DOHH2 (cell line): ENCODE measurements around the gene INO80D.
"Not testable (repeated sequence)": the region's sequence is repeated elsewhere in the genome, so short reads cannot be mapped to it uniquely, and the experiment has no call there.

ENCODE experiments used
- H3F3A ChIP-seq: fragments of 200-600 bp; sonication (generic), shearing (Covaris generic); 2 replicates; pipeline ENCODE4 v1.6.0; 2016; ENCODE audit warnings: antibody characterized with exemption, mild to moderate bottlenecking; ENCODE audit not compliant: control insufficient read depth, insufficient read depth
- H3K27ac ChIP-seq: fragments of 200-600 bp; sonication (generic); 2 replicates; pipeline ENCODE4 v1.5.1; 2014; ENCODE audit warnings: low read depth, mild to moderate bottlenecking, low read length, moderate library complexity
- H3K27me3 ChIP-seq: fragments of 200-600 bp; sonication (generic); 2 replicates; pipeline ENCODE4 v1.6.1; 2014; ENCODE audit warnings: mild to moderate bottlenecking, low read length, mixed read lengths; ENCODE audit not compliant: control insufficient read depth
- H3K36me3 ChIP-seq: fragments of 200-600 bp; sonication (generic); 2 replicates; pipeline ENCODE4 v1.6.1; 2014; ENCODE audit warnings: mild to moderate bottlenecking, low read length, moderate library complexity, mixed read lengths; ENCODE audit not compliant: control insufficient read depth
- H3K4me1 ChIP-seq: fragments of 200-600 bp; sonication (generic); 2 replicates; pipeline ENCODE4 v1.6.1; 2014; ENCODE audit warnings: mild to moderate bottlenecking, low read length, mixed read lengths; ENCODE audit not compliant: control insufficient read depth
- H3K4me2 ChIP-seq: fragments of 200-600 bp; sonication (generic); 2 replicates; pipeline ENCODE4 v1.6.0; 2014; ENCODE audit warnings: mild to moderate bottlenecking, low read length, moderate library complexity
- H3K4me3 ChIP-seq: fragments of 200-600 bp; sonication (generic); 2 replicates; pipeline ENCODE4 v1.5.1; 2014; ENCODE audit warnings: mild to moderate bottlenecking, low read length, mixed read lengths
- H3K79me2 ChIP-seq: fragments of 200-600 bp; sonication (generic); 2 replicates; pipeline ENCODE4 v1.6.1; 2014; ENCODE audit warnings: mild to moderate bottlenecking, low read length, mixed read lengths; ENCODE audit not compliant: control insufficient read depth
- H3K9me2 ChIP-seq: fragments of 200-600 bp; sonication (generic); replicated peaks from 2 replicates; pipeline ENCODE4 v1.6.1; 2014; ENCODE audit warnings: mild to moderate bottlenecking, low read length, mixed read lengths; ENCODE audit not compliant: control insufficient read depth
- H3K9me3 ChIP-seq: fragments of 200-600 bp; sonication (generic); 2 replicates; pipeline ENCODE4 v1.6.1; 2014; ENCODE audit warnings: antibody characterized with exemption, low read length, mixed read lengths; ENCODE audit not compliant: control insufficient read depth, insufficient read depth
- H4K20me1 ChIP-seq: fragments of 200-600 bp; sonication (generic); 2 replicates; pipeline ENCODE4 v1.6.0; 2014; ENCODE audit warnings: low read depth, mild to moderate bottlenecking, antibody characterized with exemption, low read length, moderate library complexity; ENCODE audit not compliant: control insufficient read depth, insufficient read depth
- EZH2phosphoT487 ChIP-seq: fragments of 200-600 bp; sonication (generic); IDR thresholded peaks from 2 replicates; pipeline ENCODE4 v1.6.1; 2017; ENCODE audit warnings: borderline replicate concordance, mild to moderate bottlenecking, antibody characterized with exemption, low read length, moderate library complexity, mixed read lengths
- TF ChIP-seq, protein P1 (sequence below): fragments of 200-600 bp; sonication (generic); IDR thresholded peaks from one replicate; pipeline ENCODE4 v1.5.1; 2014; ENCODE audit warnings: antibody characterized with exemption, mild to moderate bottlenecking, low read depth, low read length; ENCODE audit not compliant: poor library complexity, severe bottlenecking

INO80D gene

DNA sequence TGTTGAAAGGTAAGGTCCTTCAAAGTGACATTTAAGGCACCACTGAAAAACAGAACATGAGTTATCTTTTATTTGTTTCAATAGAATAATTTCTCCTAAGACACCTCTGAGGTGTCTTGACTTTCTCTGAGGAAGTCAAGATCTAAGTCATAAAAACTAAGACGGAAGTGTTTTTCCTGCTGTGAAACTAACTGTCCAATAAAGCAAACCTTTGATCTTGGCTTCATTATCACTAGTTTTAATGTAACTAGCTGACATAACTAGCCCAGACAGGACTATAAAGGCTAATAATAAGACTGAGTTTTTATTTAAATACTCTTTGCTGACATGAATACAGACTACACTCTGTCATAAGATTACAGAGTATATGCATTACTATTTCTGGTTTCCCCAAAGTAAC is 36.6 kb downstream of the INO80D start:
- no peak overlapping the region for H3K27ac ChIP-seq
- H3K9me2 ChIP-seq: no peaks in the 10 kb centered on the region
- TF ChIP-seq EZH2phosphoT487: no peak
- TF ChIP-seq, protein P1, sequence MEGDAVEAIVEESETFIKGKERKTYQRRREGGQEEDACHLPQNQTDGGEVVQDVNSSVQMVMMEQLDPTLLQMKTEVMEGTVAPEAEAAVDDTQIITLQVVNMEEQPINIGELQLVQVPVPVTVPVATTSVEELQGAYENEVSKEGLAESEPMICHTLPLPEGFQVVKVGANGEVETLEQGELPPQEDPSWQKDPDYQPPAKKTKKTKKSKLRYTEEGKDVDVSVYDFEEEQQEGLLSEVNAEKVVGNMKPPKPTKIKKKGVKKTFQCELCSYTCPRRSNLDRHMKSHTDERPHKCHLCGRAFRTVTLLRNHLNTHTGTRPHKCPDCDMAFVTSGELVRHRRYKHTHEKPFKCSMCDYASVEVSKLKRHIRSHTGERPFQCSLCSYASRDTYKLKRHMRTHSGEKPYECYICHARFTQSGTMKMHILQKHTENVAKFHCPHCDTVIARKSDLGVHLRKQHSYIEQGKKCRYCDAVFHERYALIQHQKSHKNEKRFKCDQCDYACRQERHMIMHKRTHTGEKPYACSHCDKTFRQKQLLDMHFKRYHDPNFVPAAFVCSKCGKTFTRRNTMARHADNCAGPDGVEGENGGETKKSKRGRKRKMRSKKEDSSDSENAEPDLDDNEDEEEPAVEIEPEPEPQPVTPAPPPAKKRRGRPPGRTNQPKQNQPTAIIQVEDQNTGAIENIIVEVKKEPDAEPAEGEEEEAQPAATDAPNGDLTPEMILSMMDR: no peak
- no peaks in the 10 kb centered on the region for H3K27me3 ChIP-seq
- H3K79me2 ChIP-seq: peaks cover 18% of the 10 kb centered on the region
- H4K20me1 ChIP-seq: no peaks in the 10 kb centered on the region
- no peak overlapping the region for H3K4me2 ChIP-seq
- 0 out of 2 replicates have a peak, but pooled peaks cover 2% of the 10 kb centered on the region for H3F3A ChIP-seq
- peaks cover 20% of the 10 kb centered on the region for H3K36me3 ChIP-seq
- H3K4me1 ChIP-seq: no peaks in the 10 kb centered on the region; the same call in 1 of the 2 replicates
- no peak overlapping the region for H3K4me3 ChIP-seq
- H3K9me3 ChIP-seq: no peaks in the 10 kb centered on the region

DNA sequence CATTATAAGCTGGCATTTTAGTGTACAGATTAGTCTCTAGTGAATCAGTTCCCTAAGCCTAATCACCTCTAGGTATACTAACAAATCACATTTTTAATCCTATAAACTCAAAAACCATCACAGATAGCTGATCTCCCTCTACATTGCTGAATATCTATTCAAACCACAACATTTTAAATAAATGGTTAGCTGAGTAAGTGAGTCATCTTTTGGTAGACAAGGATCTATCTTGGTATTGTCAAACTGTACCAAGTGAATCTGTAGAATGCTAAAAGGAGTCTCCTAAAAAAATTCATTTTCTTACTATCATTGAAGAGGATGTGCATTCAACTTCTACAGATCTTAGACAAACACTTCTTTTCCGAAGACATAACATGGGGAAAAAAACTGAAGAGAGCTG is 40.7 kb downstream of the INO80D start:
- no peaks in the 10 kb centered on the region for H3F3A ChIP-seq
- no peaks in the 10 kb centered on the region for H3K27me3 ChIP-seq
- no peaks in the 10 kb centered on the region for H3K9me3 ChIP-seq
- H3K4me1 ChIP-seq: no peaks in the 10 kb centered on the region
- no peak overlapping the region for H3K4me3 ChIP-seq
- H4K20me1 ChIP-seq: no peaks in the 10 kb centered on the region
- H3K4me2 ChIP-seq: no peak overlapping the region
- no peak for TF ChIP-seq EZH2phosphoT487
- peaks cover 21% of the 10 kb centered on the region for H3K36me3 ChIP-seq
- H3K27ac ChIP-seq: no peak overlapping the region
- H3K9me2 ChIP-seq: no peaks in the 10 kb centered on the region
- H3K79me2 ChIP-seq: peaks cover 7% of the 10 kb centered on the region; the same call in 1 of the 2 replicates

DNA sequence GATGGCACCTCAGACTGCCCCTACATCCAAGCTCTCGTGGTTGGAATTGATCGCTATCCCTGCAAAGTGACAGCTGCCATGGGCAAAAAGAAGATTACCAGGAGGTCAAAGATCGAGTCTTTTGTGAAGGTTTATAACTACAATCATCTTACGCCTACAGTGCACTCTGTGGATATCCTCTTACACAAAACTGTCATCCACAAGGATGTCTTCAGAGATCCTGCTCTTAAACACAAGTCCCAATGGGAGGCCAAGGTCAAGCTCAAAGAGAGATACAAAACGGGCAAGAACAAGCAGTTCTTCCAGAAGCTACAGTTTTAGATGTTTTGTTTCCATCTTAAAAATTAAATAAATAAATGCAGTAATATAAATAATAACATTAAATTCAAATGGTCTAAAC is 45.4 kb downstream of the INO80D start:
- no peak overlapping the region for H3K27ac ChIP-seq
- H3K4me3 ChIP-seq: no peak overlapping the region
- 0 out of 2 replicates have a peak, but pooled peaks cover 1% of the 10 kb centered on the region for H3K79me2 ChIP-seq
- H3K9me2 ChIP-seq: no peaks in the 10 kb centered on the region
- H3K4me2 ChIP-seq: no peak overlapping the region
- no peaks in the 10 kb centered on the region for H3K9me3 ChIP-seq
- TF ChIP-seq, protein P1: no peak
- TF ChIP-seq EZH2phosphoT487: no peak
- no peaks in the 10 kb centered on the region for H4K20me1 ChIP-seq
- H3F3A ChIP-seq: no peaks in the 10 kb centered on the region
- H3K36me3 ChIP-seq: peaks cover 27% of the 10 kb centered on the region
- H3K27me3 ChIP-seq: no peaks in the 10 kb centered on the region
- no peaks in the 10 kb centered on the region for H3K4me1 ChIP-seq

DNA sequence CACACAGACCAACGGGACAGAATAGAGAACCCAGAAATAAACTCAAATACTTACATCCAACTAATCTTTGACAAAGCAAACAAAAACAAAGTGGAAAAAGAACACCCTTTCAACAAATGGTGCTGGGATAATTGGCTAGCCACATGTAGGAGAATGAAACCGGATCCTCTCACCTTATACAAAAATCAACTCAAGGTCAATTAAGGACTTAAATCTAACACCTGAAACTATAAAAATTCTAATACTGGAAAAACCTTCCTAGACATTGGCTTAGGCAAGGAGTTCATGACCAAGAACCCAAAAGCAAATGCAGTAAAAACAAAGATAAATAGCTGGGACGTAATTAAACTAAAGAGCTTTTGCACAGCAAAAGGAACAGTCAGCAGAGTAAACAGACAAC is 50.6 kb downstream of the INO80D start:
- H3K27ac ChIP-seq, H3K9me2 ChIP-seq, H3K4me2 ChIP-seq, H3K4me3 ChIP-seq, H3F3A ChIP-seq, H3K27me3 ChIP-seq, H3K9me3 ChIP-seq, H4K20me1 ChIP-seq, H3K4me1 ChIP-seq: not testable (repeated sequence)
- Histone ChIP-seq H3K36me3 (peaks cover 22% of the 10 kb centered on the region), H3K79me2 (peaks cover 17% of the 10 kb centered on the region)

DNA sequence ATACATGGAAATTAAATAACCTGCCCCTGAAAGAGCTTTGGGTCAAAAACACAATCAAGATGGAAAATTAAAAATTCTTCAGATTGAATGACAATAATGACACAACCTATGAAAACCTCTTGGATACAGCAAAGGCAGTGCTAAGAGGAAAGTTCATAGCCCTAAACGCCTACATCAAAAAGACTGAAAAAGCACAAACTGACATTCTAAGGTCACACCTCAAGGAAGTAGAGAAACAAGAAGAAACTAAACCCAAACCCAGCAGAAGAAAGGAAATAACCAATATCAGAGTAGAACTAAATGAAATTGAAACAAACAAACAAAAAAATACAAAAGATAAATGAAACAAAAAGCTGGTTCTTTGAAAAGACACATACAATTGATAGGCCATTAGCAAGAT is 52.5 kb downstream of the INO80D start:
- H3K4me2 ChIP-seq, H3F3A ChIP-seq, H3K27me3 ChIP-seq, H4K20me1 ChIP-seq, H3K4me3 ChIP-seq, H3K27ac ChIP-seq, H3K9me3 ChIP-seq, H3K4me1 ChIP-seq, H3K9me2 ChIP-seq: not testable (repeated sequence)
- Histone ChIP-seq H3K79me2 (peaks cover 20% of the 10 kb centered on the region), H3K36me3 (peaks cover 17% of the 10 kb centered on the region)
